ENCODE data around the gene TCTA.
"Not testable (repeated sequence)": the region's sequence is repeated elsewhere in the genome, so short reads cannot be mapped to it uniquely, and the experiment has no call there.

Gene TCTA, protein sequence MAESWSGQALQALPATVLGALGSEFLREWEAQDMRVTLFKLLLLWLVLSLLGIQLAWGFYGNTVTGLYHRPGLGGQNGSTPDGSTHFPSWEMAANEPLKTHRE

DNA sequence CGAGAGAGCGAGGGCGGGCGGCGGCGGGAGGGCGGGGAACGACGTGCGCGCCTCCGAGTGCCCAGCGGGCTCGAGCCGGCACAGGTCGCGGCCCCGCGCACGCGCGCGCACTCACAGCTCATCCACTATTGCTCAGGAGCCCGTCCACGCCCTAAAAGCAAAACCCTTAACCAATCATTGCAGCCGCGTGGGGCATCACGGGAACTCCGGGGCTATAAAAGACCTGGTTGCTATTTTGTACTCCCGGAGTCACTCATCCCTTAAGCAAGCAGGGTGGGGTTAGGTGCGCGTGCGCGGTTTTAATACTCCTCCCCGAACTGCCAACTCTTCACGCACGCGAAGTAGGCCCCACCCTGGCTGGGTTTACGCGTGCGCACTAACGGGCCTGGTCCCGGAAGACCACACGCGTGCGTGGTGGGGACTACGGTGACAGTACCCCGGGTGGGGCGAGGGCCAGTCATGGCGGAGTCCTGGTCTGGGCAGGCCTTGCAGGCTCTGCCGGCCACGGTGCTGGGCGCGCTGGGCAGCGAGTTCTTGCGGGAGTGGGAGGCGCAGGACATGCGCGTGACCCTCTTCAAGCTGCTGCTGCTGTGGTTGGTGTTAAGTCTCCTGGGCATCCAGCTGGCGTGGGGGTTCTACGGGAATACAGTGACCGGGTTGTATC lies at the start of gene TCTA, which contains the start of gene RHOA:
TCTA (plus strand) TSS at position 456 of the 664 bp plus-strand sequence; CDS start at position 460, 4 bp downstream.
RHOA (minus strand) TSS at position 9 of the 664 bp plus-strand sequence. CDS start 36,387 bp downstream, outside the sequence.
- DNase-seq: peak; percentile 98

- no peak for DNase-seq
These were observed 49.7 kb upstream of the TCTA start for GRCh38 chr3:49362561-49362960.

DNA sequence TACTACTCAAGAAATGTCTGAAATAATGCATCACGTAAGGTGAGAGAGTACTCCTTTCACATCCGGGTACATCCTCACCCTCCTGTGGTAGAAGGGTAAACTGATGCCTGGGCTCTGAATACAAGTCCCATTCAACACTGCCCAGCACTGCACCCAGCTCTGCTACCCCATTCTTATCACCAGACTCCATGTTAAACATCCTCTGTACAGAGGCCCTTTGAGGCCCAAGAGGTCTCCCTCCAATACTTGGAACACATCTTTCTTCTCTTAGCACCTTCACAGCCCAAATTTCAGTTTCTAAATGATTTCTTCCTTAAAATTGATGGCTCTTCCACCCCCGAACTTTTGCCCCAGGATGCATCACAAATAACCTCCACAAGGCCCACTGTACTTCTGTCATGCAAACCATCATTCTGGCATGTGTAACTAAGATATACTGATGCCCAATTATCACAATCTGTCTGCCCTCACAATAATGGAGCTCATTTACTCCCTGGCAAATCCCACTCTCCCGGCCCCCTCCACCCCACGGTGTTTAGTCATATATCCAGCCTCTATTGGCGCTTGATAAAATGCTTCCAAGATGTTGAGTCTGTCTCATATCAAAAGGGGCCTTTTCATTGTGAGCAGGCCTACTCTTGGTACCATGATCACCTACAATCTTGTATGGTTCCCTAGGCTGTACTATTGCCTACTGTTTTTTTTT lies 41.5 kb upstream of the TCTA start:
- DNase-seq: no peak

- DNase-seq: no peak
These were observed 40.3 kb upstream of the TCTA start for GRCh38 chr3:49371946-49372345.

DNA sequence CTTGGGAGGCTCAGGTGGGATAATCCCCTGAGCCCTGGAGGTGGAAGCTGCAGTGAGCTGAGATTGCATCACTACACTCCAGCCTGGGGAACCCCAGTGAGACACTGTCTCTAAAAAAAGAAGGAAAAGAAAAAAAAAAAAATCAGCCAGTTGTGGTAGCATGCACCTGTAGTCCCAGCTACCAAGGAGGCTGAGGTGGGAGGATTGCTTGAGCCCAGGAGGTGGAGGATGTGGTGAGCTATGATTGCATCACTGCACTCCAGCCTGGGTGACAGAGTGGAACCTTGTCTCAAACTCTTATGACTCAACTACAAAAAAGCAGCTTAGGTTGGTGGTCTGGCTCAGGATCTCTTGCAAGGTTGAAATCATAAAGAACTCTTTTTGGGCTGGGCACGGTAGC lies 34.7 kb upstream of the TCTA start:
- DNase-seq: peak; percentile 61 to 71

- DNase-seq: no peak
These were observed 33.9 kb upstream of the TCTA start for GRCh38 chr3:49378249-49378895.

- DNase-seq: no peak
These were observed 28.8 kb upstream of the TCTA start for GRCh38 chr3:49383387-49383786.

- DNase-seq: no peak
These were observed 26.6 kb upstream of the TCTA start for GRCh38 chr3:49385617-49386016.

DNA sequence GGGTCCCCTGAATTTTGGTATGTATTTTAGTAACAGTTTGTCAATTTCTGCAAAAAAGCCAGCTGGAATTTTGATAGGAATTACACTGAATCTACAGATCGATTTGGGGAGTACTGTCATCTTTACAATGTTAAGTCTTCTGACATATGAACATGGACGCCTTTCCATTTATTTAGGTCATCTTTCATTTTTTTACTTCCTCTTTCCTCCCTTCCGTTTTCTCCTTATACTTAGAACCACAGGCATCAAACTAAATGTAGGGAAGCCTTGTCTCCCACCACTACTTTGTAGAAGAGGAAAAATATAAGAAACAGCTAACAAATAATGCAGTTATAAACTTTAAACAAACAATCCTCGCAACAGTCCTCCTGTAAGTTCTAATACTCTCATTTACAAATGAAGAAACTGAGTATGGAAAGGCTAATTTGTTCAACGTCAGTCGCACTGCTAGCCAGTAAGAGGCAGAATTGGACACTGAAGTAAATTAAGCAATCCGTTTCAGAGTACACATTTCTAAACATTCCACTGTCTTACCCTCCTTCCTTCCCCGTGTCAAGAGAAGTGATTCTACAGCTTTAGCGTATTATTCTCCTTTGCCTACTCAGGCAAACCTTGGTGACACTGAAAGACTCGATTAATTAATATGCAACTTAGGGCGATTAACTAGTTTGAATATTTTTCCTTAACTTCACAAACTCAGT lies 26.0 kb upstream of the TCTA start:
- DNase-seq: no peak

DNA sequence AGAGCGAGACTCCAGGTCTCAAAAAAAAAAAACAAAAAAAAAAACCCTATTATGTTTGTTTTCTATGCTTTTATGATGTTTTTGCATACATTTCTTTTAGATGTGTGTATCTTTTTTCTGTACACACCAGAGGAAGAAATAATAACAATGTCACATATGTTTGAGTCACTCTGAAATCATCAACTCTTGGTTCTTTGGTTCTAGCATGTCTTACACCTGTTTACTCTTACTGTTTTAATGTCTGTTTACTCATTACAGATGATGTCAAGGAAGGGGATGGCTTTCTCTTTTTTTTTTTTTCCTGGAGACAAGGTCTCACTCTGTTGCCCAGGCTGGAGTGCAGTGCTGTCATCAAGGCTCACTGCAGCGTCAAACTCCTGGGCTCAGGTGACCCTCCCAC lies 24.5 kb upstream of the TCTA start:
- DNase-seq: no peak

- DNase-seq: no peak
These were observed 23.9 kb upstream of the TCTA start for GRCh38 chr3:49388289-49388820.

GRCh38 chr3:49389297-49389696 lies 22.9 kb upstream of the TCTA start:
- DNase-seq: no peak

GRCh38 chr3:49391310-49391709 lies 20.9 kb upstream of the TCTA start:
- DNase-seq: not testable (repeated sequence)

DNA sequence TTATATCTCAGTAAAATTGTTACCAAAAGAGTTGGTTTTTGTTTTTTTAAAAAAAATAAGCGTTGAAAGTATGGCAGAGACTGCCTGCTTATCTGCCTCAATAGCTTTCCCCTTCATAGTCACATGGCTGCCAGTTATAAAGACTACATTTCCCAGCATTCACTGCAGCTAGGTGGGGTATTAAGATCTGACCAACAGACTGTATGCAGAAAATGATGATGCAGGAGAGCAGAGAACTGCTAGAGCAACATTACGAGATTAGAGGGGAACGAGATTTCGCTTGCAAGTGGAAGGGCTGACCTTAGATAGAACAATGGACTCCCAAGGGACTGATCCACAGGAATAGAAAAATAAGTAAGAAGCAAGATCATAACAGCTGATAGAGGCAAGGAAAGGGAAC lies 14.8 kb upstream of the TCTA start:
- DNase-seq: no peak

GRCh38 chr3:49399461-49399860 lies 12.8 kb upstream of the TCTA start:
- no peak for DNase-seq

GRCh38 chr3:49401766-49402165 lies 10.5 kb upstream of the TCTA start:
- DNase-seq: no peak

DNA sequence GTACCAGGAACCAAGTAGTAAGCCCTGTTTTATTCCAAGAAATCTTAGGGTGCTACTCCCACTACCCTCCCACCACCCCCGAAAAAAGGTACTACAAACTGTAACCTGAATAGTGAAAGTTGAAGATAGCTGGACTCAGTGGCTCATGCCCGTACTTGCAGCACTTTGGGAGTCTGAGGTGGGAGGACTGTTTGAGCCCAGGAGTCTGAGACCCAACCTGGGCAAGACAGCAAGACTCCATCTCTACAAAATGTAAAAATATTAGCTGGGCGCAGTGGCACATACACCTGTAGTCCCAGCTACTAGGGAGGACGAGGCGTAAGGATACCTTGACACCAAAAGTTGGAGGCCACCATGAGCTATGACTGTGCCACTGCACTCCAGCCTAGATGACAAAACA lies 8.3 kb upstream of the TCTA start:
- DNase-seq: no peak

GRCh38 chr3:49405570-49405969 lies 6.7 kb upstream of the TCTA start:
- not testable (repeated sequence) for DNase-seq

GRCh38 chr3:49406571-49407565 lies 5.4 kb upstream of the TCTA start:
- no peak for DNase-seq

DNA sequence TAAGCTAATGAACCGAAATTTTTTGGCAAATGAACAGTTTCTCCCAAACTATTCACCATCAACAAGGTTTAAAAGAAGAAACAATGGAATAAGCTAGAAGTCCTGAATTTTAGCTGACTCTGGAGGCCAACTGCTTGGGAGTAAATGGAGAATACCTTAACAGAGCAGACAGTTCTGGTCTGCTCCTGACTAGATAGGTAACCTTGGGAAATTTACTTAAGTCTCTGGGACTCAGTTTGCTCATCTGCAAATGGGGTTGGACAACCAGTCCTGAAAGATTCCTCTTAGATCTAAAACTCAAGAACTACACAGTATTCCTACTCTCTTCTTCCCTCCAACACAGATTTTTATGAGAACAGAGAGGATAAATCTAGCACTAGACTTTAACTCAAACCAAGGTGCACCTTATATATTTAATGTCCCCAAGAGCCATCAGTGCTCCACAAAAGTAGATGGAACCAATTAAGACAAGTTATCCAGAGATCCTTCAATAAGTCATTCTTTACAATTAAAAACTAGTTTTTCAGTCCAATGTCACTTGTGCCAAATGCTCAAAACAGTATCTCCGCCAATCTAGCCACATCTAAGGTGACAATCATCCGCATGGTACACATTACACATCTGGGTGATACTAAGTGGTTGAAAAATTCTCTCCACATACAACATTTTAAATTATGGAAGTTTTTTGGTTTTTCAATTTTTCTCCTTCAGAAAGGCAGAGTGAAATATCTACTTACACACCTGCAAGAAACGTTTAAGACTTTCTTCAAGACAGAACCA lies 2.0 kb upstream of the TCTA start:
- DNase-seq: no peak
